HEK293T (cell line): Measurements from ENCODE around the gene PGA4.
A peak's percentile ranks its signal among the peaks of the same experiment; 100 is the strongest.
"Not testable (repeated sequence)": the region's sequence is repeated elsewhere in the genome, so short reads cannot be mapped to it uniquely, and the experiment has no call there.

Experiments used
- CTCF ChIA-PET: fragments of 350-600 bp; formaldehyde crosslinking; extraction: SDS; loops from one replicate; lab custom pipeline; 2021; ENCODE audit warnings: antibody characterized with exemption, inconsistent platforms; lab: Yijun Ruan, JAX
- POLR2A ChIA-PET: fragments of 350-600 bp; formaldehyde crosslinking; extraction: SDS; loops from one replicate; lab custom pipeline; 2020; ENCODE audit warnings: antibody characterized with exemption, inconsistent platforms; lab: Yijun Ruan, JAX
- DNase-seq: peaks from one replicate; pipeline ENCODE4 v3.0.0; 2012; ENCODE audit warnings: mixed read lengths; ENCODE audit errors: extremely low spot score
- ARNT ChIP-seq: fragments of 450-650 bp; IDR thresholded peaks from 2 replicates; pipeline ENCODE4 v1.6.1; 2017; ENCODE audit warnings: mild to moderate bottlenecking
- BHLHE40 ChIP-seq: fragments of 450-650 bp; IDR thresholded peaks from 2 replicates; pipeline ENCODE4 v1.6.1; 2016; ENCODE audit warnings: mild to moderate bottlenecking, moderate library complexity, borderline replicate concordance
- ELF4 ChIP-seq: fragments of 450-650 bp; IDR thresholded peaks from 2 replicates; pipeline ENCODE4 v1.6.1; 2017; ENCODE audit warnings: antibody characterized with exemption
- FOXA1 ChIP-seq: fragments of 450-650 bp; IDR thresholded peaks from 2 replicates; pipeline ENCODE4 v1.6.1; 2016; ENCODE audit warnings: mild to moderate bottlenecking
- FOXK2 ChIP-seq: fragments of 450-650 bp; IDR thresholded peaks from 2 replicates; pipeline ENCODE4 v1.6.1; 2016; ENCODE audit warnings: mild to moderate bottlenecking
- FOXM1 ChIP-seq: fragments of 450-650 bp; IDR thresholded peaks from 2 replicates; pipeline ENCODE4 v1.6.1; 2017; ENCODE audit warnings: mild to moderate bottlenecking, borderline replicate concordance
- HDGF ChIP-seq: fragments of 450-650 bp; IDR thresholded peaks from 2 replicates; pipeline ENCODE4 v1.6.1; 2017; ENCODE audit warnings: antibody characterized with exemption, borderline replicate concordance
- L3MBTL2 ChIP-seq: fragments of 450-650 bp; conservative IDR thresholded peaks from 2 replicates; pipeline ENCODE4 v1.6.1; 2016; ENCODE audit warnings: mild to moderate bottlenecking
- LEF1 ChIP-seq: fragments of 450-650 bp; IDR thresholded peaks from 2 replicates; pipeline ENCODE4 v1.6.1; 2017; ENCODE audit warnings: mild to moderate bottlenecking, borderline replicate concordance
- NFRKB ChIP-seq: fragments of 450-650 bp; IDR thresholded peaks from 2 replicates; pipeline ENCODE4 v1.6.1; 2016; ENCODE audit warnings: mild to moderate bottlenecking, moderate library complexity
- SP1 ChIP-seq: fragments of 450-650 bp; IDR thresholded peaks from 2 replicates; pipeline ENCODE4 v1.6.1; 2017
- SUZ12 ChIP-seq: fragments of 450-650 bp; IDR thresholded peaks from 2 replicates; pipeline ENCODE4 v1.6.1; 2016; ENCODE audit warnings: mild to moderate bottlenecking
- TARDBP ChIP-seq: fragments of 450-650 bp; IDR thresholded peaks from 2 replicates; pipeline ENCODE4 v1.6.1; 2016
- ZNF384 ChIP-seq: fragments of 450-650 bp; IDR thresholded peaks from 2 replicates; pipeline ENCODE4 v1.6.1; 2016
- TF ChIP-seq, protein P1 (sequence below): fragments of 450-650 bp; IDR thresholded peaks from 2 replicates; pipeline ENCODE4 v1.6.1; 2016

PGA4 gene

DNA sequence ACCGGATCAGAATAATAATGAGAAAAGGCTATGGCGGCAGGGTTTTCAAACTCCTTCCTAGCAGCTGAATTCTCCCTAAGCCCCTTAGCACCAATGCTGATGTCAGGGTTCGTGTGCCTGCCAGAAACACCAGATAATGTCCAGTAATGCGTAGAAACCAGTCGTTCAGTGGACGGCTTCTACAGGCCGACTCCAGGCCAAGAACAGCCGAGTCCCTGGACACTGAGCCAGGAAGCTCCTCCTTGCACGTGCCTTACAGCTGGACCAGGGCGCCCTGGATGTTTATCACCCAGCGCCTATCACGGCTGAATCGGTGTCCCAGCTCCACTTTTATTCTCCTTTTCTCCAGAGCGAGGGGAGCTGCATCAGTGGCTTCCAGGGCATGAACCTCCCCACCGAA is 8.9 kb downstream of the PGA4 start:
- POLR2A ChIA-PET, DNase-seq, CTCF ChIA-PET: not testable (repeated sequence)

- POLR2A ChIA-PET, CTCF ChIA-PET, DNase-seq: not testable (repeated sequence)
These were observed 9.4 kb downstream of the PGA4 start for GRCh38 chr11:61231585-61231984.

DNA sequence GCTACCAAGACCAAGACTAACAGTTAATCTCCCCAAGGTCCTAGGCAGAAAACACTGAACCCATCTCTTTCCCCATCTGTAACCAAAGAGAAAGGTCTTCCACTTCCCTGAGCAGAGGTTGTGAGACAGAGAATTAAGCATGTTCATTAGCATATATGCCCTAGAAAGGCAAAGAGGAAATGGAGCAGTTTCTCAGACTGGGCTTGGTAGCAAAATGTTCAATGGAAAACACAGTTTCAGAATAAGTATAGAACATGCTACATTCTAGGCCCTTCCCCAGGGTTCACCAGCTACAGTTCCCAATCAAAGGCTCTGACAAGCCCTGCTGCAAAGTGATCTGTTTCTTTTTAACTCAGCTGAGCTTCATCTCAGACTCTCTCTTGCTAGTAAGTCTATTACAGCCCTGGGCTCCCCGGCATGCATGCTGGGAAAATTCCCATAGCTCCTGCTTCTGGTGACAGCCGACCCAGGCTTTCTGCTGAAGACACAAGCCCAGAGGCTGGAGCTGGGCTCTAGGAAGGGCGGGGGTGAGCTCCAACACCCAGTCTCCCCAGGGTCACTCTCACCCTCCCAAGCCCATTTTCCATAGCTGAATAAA is 10.5 kb downstream of the PGA4 start:
- DNase-seq, POLR2A ChIA-PET, CTCF ChIA-PET: not testable (repeated sequence)

DNA sequence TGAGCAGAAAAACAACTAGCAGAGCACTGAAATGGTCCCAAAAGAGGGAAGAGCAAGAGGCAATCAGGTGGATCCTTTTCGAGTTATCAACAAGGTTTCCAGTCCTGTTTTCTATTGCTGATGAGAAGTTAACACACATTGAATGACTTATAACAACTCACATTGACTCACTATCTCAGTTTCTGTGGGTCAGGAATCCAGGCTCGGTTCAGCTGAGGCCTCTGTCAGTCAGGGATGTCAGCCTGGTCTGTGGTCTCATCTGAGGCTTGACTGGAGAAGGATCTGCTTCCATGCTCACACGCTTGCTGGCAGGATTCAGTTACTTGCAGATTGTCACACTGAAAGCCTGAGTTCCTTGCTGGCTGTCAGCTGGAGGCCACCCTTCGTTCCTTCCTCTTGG is 15.0 kb downstream of the PGA4 start:
- CTCF ChIA-PET, POLR2A ChIA-PET, DNase-seq: not testable (repeated sequence)

GRCh38 chr11:61240288-61240687 is 18.1 kb downstream of the PGA4 start:
- DNase-seq, CTCF ChIA-PET, POLR2A ChIA-PET: not testable (repeated sequence)

- CTCF ChIA-PET, DNase-seq, POLR2A ChIA-PET: not testable (repeated sequence)
These were observed 18.7 kb downstream of the PGA4 start, which contains the start of gene PGA5 for GRCh38 chr11:61240875-61241274. Gene PGA5 (plus strand): TSS chr11:61241175. CDS start chr11:61241227, 52 bp downstream.

DNA sequence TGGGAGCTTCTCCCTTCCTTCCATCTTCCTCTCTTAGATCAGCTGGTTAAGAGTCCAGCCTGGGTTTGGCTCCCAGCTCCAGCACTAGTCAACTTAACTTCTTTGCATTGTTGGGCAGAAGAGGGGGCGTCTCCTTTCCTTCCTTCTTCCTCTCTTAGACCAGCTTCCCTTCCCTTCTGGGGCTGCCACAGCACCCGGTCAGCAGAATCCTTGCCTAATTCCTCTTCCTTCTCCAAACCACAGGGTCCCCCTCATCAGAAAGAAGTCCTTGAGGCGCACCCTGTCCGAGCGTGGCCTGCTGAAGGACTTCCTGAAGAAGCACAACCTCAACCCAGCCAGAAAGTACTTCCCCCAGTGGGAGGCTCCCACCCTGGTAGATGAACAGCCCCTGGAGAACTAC is 19.4 kb downstream of the PGA4 start:
- POLR2A ChIA-PET, CTCF ChIA-PET, DNase-seq: not testable (repeated sequence)

GRCh38 chr11:61245284-61245964 is 23.3 kb downstream of the PGA4 start:
- CTCF ChIA-PET, DNase-seq, POLR2A ChIA-PET: not testable (repeated sequence)

- DNase-seq, CTCF ChIA-PET, POLR2A ChIA-PET: not testable (repeated sequence)
These were observed 25.9 kb downstream of the PGA4 start for GRCh38 chr11:61248071-61248470.

- CTCF ChIA-PET = not testable (repeated sequence)
These were observed 27.1 kb downstream of the PGA4 start for GRCh38 chr11:61249201-61249600.

GRCh38 chr11:61250796-61251765 is 28.9 kb downstream of the PGA4 start:
- CTCF ChIA-PET = interaction anchor here (0.9 kb wide), 1 partner anchor 20 kb away, joined by 4 read pairs; no protein-coding TSS in a partner anchor
- DNase-seq, POLR2A ChIA-PET: not testable (repeated sequence)

More at GRCh38 chr11:61249201-61249600, 27.1 kb downstream of the PGA4 start:
- DNase-seq, POLR2A ChIA-PET: not testable (repeated sequence)

DNA sequence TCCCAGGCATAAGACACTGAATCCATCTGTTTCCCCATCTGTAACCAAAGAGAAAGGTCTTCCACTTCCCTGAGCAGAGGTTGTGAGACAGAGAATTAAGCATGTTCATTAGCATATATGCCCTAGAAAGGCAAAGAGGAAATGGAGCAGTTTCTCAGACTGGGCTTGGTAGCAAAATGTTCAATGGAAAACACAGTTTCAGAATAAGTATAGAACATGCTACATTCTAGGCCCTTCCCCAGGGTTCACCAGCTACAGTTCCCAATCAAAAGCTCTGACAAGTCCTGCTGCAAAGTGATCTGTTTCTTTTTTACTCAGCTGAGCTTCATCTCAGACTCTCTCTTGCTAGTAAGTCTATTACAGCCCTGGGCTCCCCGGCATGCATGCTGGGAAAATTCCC is 30.2 kb downstream of the PGA4 start:
- CTCF ChIA-PET = interaction anchor here (0.6 to 0.9 kb wide), 2 partner anchors 10 to 18 kb away, joined by 4 to 5 read pairs; no protein-coding TSS in a partner anchor
- POLR2A ChIA-PET, DNase-seq: not testable (repeated sequence)

DNA sequence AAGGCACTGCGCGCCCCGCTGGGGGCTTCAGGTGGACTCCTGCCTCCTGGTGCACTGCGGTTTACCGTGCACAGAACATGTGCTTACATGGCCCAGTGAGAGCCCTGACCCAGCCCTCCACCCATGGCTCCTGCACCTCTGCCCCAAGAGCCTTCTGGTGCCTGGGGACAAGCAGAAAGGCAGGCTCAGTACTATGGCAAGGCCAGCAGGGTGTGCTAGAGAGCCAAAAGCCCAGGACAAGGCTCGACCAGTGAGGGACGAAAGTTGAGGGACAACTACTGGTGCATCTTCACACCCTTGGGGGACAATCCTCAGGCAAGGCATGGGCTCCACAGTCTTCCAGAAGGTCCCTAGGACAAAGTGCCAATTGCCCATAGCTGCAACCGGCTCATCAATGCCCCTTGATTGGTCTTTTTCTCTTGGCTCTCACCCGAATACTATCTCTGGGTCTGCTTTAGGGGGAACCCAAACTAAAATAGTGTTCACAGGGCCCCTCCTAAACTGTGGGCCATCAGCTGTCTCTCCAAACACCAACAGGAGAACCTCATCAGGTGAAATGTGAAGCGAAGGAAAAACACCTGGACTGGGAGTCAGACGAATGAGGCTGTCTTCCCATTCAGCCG is 32.4 kb downstream of the PGA4 start:
- CTCF ChIA-PET = interaction anchor here (0.6 to 1.1 kb wide), 3 partner anchors 10 to 280 kb away, joined by 3 read pairs; no protein-coding TSS in a partner anchor
- DNase-seq = peak; percentile 88
- TF ChIP-seq L3MBTL2 = no peak
- no peak for TF ChIP-seq BHLHE40
- no peak for TF ChIP-seq FOXA1
- no peak for TF ChIP-seq HDGF
- no peak for TF ChIP-seq SUZ12
- no peak for TF ChIP-seq TARDBP
- TF ChIP-seq LEF1 = no peak
- no peak for TF ChIP-seq FOXM1
- TF ChIP-seq ARNT = no peak
- no peak for TF ChIP-seq SP1
- no peak for TF ChIP-seq FOXK2
- no peak for TF ChIP-seq ELF4
- TF ChIP-seq NFRKB = no peak
- no peak for TF ChIP-seq ZNF384
- TF ChIP-seq, protein P1, sequence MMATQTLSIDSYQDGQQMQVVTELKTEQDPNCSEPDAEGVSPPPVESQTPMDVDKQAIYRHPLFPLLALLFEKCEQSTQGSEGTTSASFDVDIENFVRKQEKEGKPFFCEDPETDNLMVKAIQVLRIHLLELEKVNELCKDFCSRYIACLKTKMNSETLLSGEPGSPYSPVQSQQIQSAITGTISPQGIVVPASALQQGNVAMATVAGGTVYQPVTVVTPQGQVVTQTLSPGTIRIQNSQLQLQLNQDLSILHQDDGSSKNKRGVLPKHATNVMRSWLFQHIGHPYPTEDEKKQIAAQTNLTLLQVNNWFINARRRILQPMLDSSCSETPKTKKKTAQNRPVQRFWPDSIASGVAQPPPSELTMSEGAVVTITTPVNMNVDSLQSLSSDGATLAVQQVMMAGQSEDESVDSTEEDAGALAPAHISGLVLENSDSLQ = no peak
- POLR2A ChIA-PET = no interaction called here
